SK-N-SH (cell line): ENCODE results near the gene KCNC4. TPM values are rescaled to one million over a fixed set of nuclear protein-coding genes. Genes with fewer than 3 reads are reported as not detected.

Experiments used
- CTCF ChIA-PET: fragments of 300-600, 350-600 bp; formaldehyde crosslinking; extraction: SDS; loops from one replicate; lab custom pipeline; 2021; lab: Yijun Ruan, JAX
- POLR2A ChIA-PET: fragments of 350-600 bp; sonication (Branson Sonifier 250); formaldehyde crosslinking; extraction: SDS; loops from one replicate; lab custom pipeline; 2020; ENCODE audit warnings: antibody characterized with exemption, inconsistent platforms; lab: Yijun Ruan, JAX
- DNase-seq: peaks from one replicate; pipeline ENCODE4 v3.0.0; 2012
- H2AFZ ChIP-seq: fragments of 200-600 bp; sonication (generic); 2 replicates; pipeline ENCODE4 v1.8.1; 2016; ENCODE audit warnings: antibody characterized with exemption, mild to moderate bottlenecking, low read depth
- H3F3A ChIP-seq: fragments of 200-600 bp; sonication (generic); replicated peaks from 2 replicates; pipeline ENCODE3; 2016; ENCODE audit warnings: antibody characterized with exemption, mild to moderate bottlenecking; ENCODE audit not compliant: insufficient read depth
- H3K27ac ChIP-seq, 2 experiments: fragments of 200-500 bp in 1 of 2; fragments of 200-600 bp in 1 of 2; sonication (Bioruptor generic) in 1 of 2; sonication (generic), shearing (Covaris generic) in 1 of 2; 2 replicates each; pipeline versions ENCODE4 v1.5.1 to v1.6.1; 2014 to 2016; ENCODE audit warnings: low read depth in 2 of 2, inconsistent platforms in 1 of 2, low read length in 1 of 2, mild to moderate bottlenecking in 1 of 2, mixed read lengths in 1 of 2
- H3K27me3 ChIP-seq: fragments of 200-600 bp; sonication (generic), shearing (Covaris generic); 2 replicates; pipeline ENCODE4 v1.6.1; 2016; ENCODE audit warnings: mixed run types; ENCODE audit not compliant: insufficient read depth
- H3K36me3 ChIP-seq, 2 experiments: fragments of 200-500 bp in 1 of 2; fragments of 200-600 bp in 1 of 2; sonication (Bioruptor generic) in 1 of 2; sonication (generic) in 1 of 2; replicated peaks in 1 of 2; 2 replicates each; pipeline versions ENCODE3 to v1.5.1; 2014 to 2016; ENCODE audit warnings: low read length in 1 of 2, mild to moderate bottlenecking in 1 of 2; ENCODE audit not compliant: insufficient read depth in 2 of 2, control insufficient read depth in 1 of 2
- H3K4me1 ChIP-seq, 2 experiments: fragments of 200-500 bp in 1 of 2; fragments of 200-600 bp in 1 of 2; sonication (Bioruptor generic) in 1 of 2; sonication (generic), shearing (Covaris generic) in 1 of 2; 2 replicates each; pipeline versions ENCODE4 v1.5.1 to v1.6.1; 2014 to 2016; ENCODE audit warnings: low read depth in 1 of 2, low read length in 1 of 2, mixed run types in 1 of 2; ENCODE audit not compliant: insufficient read depth in 2 of 2, control insufficient read depth in 1 of 2
- H3K4me2 ChIP-seq: fragments of 200-600 bp; sonication (generic), shearing (Covaris generic); 2 replicates; pipeline ENCODE4 v1.6.1; 2017; ENCODE audit warnings: mixed run types
- H3K4me3 ChIP-seq, 2 experiments: fragments of 200-500 bp in 1 of 2; fragments of 200-600 bp in 1 of 2; sonication (Bioruptor generic) in 1 of 2; sonication (generic), shearing (Covaris generic) in 1 of 2; 2 replicates each; pipeline versions ENCODE4 v1.5.1 to v1.8.1; 2014 to 2016; ENCODE audit warnings: low read depth in 2 of 2, inconsistent platforms in 1 of 2, low read length in 1 of 2, mild to moderate bottlenecking in 1 of 2, mixed read lengths in 1 of 2, moderate library complexity in 1 of 2
- H3K79me2 ChIP-seq: fragments of 200-600 bp; sonication (generic); 2 replicates; pipeline ENCODE4 v1.8.1; 2017; ENCODE audit warnings: mild to moderate bottlenecking; ENCODE audit not compliant: insufficient read depth
- H3K9ac ChIP-seq: fragments of 200-600 bp; sonication (generic); 2 replicates; pipeline ENCODE4 v1.6.1; 2017; ENCODE audit warnings: mixed run types
- H3K9me2 ChIP-seq: fragments of 200-600 bp; sonication (generic); 2 replicates; pipeline ENCODE4 v1.6.1; 2017; ENCODE audit warnings: mixed run types
- H3K9me3 ChIP-seq: fragments of 200-600 bp; sonication (generic); 2 replicates; pipeline ENCODE4 v1.6.1; 2017; ENCODE audit warnings: mixed run types, mild to moderate bottlenecking, moderate library complexity
- H4K20me1 ChIP-seq: fragments of 200-600 bp; sonication (generic); 2 replicates; pipeline ENCODE4 v1.6.1; 2017; ENCODE audit warnings: mild to moderate bottlenecking, mixed run types; ENCODE audit not compliant: insufficient read depth
- CTCF ChIP-seq: fragments of 200-600 bp; sonication (generic); IDR thresholded peaks from 2 replicates; pipeline ENCODE4 v1.6.1; 2017; ENCODE audit warnings: antibody characterized with exemption, mild to moderate bottlenecking, moderate library complexity
- ELF1 ChIP-seq: IDR thresholded peaks from 2 replicates; pipeline ENCODE4 v1.4.0; 2012
- FOSL2 ChIP-seq: IDR thresholded peaks from 2 replicates; pipeline ENCODE4 v1.4.0; 2012; ENCODE audit warnings: low read depth, mild to moderate bottlenecking, moderate library complexity, borderline replicate concordance
- FOXJ3 ChIP-seq: sonication (generic); formaldehyde crosslinking; IDR thresholded peaks from 2 replicates; pipeline ENCODE4 v1.5.1; 2020; ENCODE audit warnings: mild to moderate bottlenecking, missing genetic modification reagents
- FOXM1 ChIP-seq: IDR thresholded peaks from 2 replicates; pipeline ENCODE4 v1.4.0; 2012; ENCODE audit warnings: low read depth, mild to moderate bottlenecking
- GATA2 ChIP-seq: sonication (generic); formaldehyde crosslinking; IDR thresholded peaks from 2 replicates; pipeline ENCODE4 v1.5.0; 2020; ENCODE audit warnings: mild to moderate bottlenecking, missing genetic modification reagents
- JUND ChIP-seq: IDR thresholded peaks from 2 replicates; pipeline ENCODE4 v1.4.0; 2012
- MAX ChIP-seq: IDR thresholded peaks from 2 replicates; pipeline ENCODE4 v1.4.0; 2012; ENCODE audit warnings: low read depth
- MEF2A ChIP-seq: IDR thresholded peaks from 2 replicates; pipeline ENCODE4 v1.4.0; 2012; ENCODE audit warnings: low read depth, borderline replicate concordance
- NFIC ChIP-seq: IDR thresholded peaks from 2 replicates; pipeline ENCODE4 v1.4.0; 2012; ENCODE audit warnings: borderline replicate concordance
- NRF1 ChIP-seq: IDR thresholded peaks from 2 replicates; pipeline ENCODE4 v1.6.1; 2012; ENCODE audit warnings: low read depth, mild to moderate bottlenecking, low read length
- PBX3 ChIP-seq: IDR thresholded peaks from 2 replicates; pipeline ENCODE4; 2012
- POLR2AphosphoS5 ChIP-seq: IDR thresholded peaks from 2 replicates; pipeline ENCODE4 v1.6.1; 2012; ENCODE audit warnings: low read depth, low read length
- REST ChIP-seq: IDR thresholded peaks from 2 replicates; pipeline ENCODE4 v1.6.1; 2012; ENCODE audit warnings: mild to moderate bottlenecking, low read depth, low read length, moderate library complexity
- RXRA ChIP-seq: IDR thresholded peaks from 2 replicates; pipeline ENCODE4 v1.4.0; 2012; ENCODE audit warnings: low read depth, mild to moderate bottlenecking, borderline replicate concordance
- SIN3A ChIP-seq: IDR thresholded peaks from 2 replicates; pipeline ENCODE4 v1.6.1; 2012; ENCODE audit warnings: low read depth, mild to moderate bottlenecking, low read length, moderate library complexity, borderline replicate concordance
- TAF1 ChIP-seq: IDR thresholded peaks from 2 replicates; pipeline ENCODE4 v1.6.1; 2012; ENCODE audit warnings: low read depth, mild to moderate bottlenecking, low read length, moderate library complexity, borderline replicate concordance
- TCF12 ChIP-seq: IDR thresholded peaks from 2 replicates; pipeline ENCODE4 v1.4.0; 2012
- TEAD4 ChIP-seq: IDR thresholded peaks from 2 replicates; pipeline ENCODE4 v1.4.0; 2012; ENCODE audit warnings: mild to moderate bottlenecking, borderline replicate concordance; ENCODE audit not compliant: insufficient read depth
- ZBTB33 ChIP-seq: IDR thresholded peaks from 2 replicates; pipeline ENCODE4 v1.4.0; 2012; ENCODE audit warnings: low read depth, borderline replicate concordance
- WGBS: methylation state at CpG from one replicate; pipeline ENCODE4 v1.1.6; 2017; ENCODE audit warnings: low lambda C conversion rate; 5-methylcytosine and 5-hydroxymethylcytosine counted together
- polyA plus RNA-seq, 3 experiments: library from polyadenylated mRNA; depleted of rRNA; stranded (reverse); fragments of >200 nt; gene quantifications; 2 replicates each; pipeline ENCODE4 v1.2.3, GENCODE V29; 2012

Gene KCNC4
- polyA plus RNA-seq, 1 of the 3 experiments (the other 2 are of a cell fraction) = 0.51 TPM

- no peak for DNase-seq
Observed at GRCh38 chr1:110184446-110184845, 25.7 kb upstream of the KCNC4 start.

More at GRCh38 chr1:110184446-110184845, 25.7 kb upstream of the KCNC4 start:
- 68% methylated on average over 5 of the region's 5 CpGs for WGBS
- no peak overlapping the region for H2AFZ ChIP-seq
- H3K36me3 ChIP-seq = no peaks in the 10 kb centered on the region
- H3K27me3 ChIP-seq = no peaks in the 10 kb centered on the region
- H3K79me2 ChIP-seq = no peaks in the 10 kb centered on the region
- TF ChIP-seq REST = no peak
- TF ChIP-seq PBX3 = no peak
- TF ChIP-seq CTCF = no peak
- TF ChIP-seq SIN3A = no peak
- TF ChIP-seq MAX = no peak
- TF ChIP-seq POLR2AphosphoS5 = no peak
- no peak for TF ChIP-seq RXRA
- no peak for TF ChIP-seq FOSL2
- TF ChIP-seq TCF12 = no peak
- TF ChIP-seq NFIC = no peak
- no peak for TF ChIP-seq NRF1
- no peak for TF ChIP-seq TAF1
- TF ChIP-seq FOXM1 = no peak
- no peak for TF ChIP-seq ELF1
- no peak for TF ChIP-seq MEF2A
- TF ChIP-seq ZBTB33 = no peak
- no peak for TF ChIP-seq JUND
- no peak for TF ChIP-seq FOXJ3 (CRISPR knock-in tag)
- TF ChIP-seq GATA2 = no peak
- TF ChIP-seq TEAD4 = no peak
- no peak overlapping the region for H3K9ac ChIP-seq
- no peaks in the 10 kb centered on the region for H3K9me2 ChIP-seq
- no peaks in the 10 kb centered on the region for H3K9me3 ChIP-seq
- H3K27ac ChIP-seq = no peak overlapping the region
- CTCF ChIA-PET = interaction anchor here (1.2 to 4.9 kb wide), 6 partner anchors 8 to 131 kb away, joined by 3 to 25 read pairs (median 12); no protein-coding TSS in a partner anchor
- no peaks in the 10 kb centered on the region for H3F3A ChIP-seq
- H3K4me2 ChIP-seq = no peak overlapping the region
- no peaks in the 10 kb centered on the region for H4K20me1 ChIP-seq
- POLR2A ChIA-PET = no interaction called here
- peaks cover 4 to 37% of the 10 kb centered on the region in 2 experiments; a peak in 2 of 4 replicates for H3K4me1 ChIP-seq
- H3K4me3 ChIP-seq = no peak overlapping the region
